ENCODE data around the gene PTPRG.

PTPRG gene

GRCh38 chr3:62167566-62168262 is 606.3 kb downstream of the PTPRG start:
- Histone ChIP-seq H4K20me1 (ENCODE audit: control insufficient read depth, insufficient read depth, low read depth, low read length) (no peaks in the 10 kb centered on the region), H3K27ac (ENCODE audit: low read depth, low read length) (no peak overlapping the region), H3K9me2 (replicated peaks; ENCODE audit: control insufficient read depth, low read length) (no peaks in the 10 kb centered on the region), H3K4me1 (ENCODE audit: control insufficient read depth, low read length) (no peaks in the 10 kb centered on the region), H3K9me3 (ENCODE audit: control insufficient read depth, insufficient read depth, low read length) (no peaks in the 10 kb centered on the region), H3K27me3 (ENCODE audit: control insufficient read depth, low read length) (0 out of 2 replicates have a peak, but pooled peaks cover 3% of the 10 kb centered on the region), H3K36me3 (ENCODE audit: control insufficient read depth, low read length) (no peaks in the 10 kb centered on the region), H3K4me2 (ENCODE audit: low read length) (no peak overlapping the region), H3K79me2 (ENCODE audit: control insufficient read depth, low read length) (no peaks in the 10 kb centered on the region), H3F3A (ENCODE audit: control insufficient read depth, insufficient read depth) (no peaks in the 10 kb centered on the region), H3K4me3 (ENCODE audit: low read length) (no peak overlapping the region)
- TF ChIP-seq EZH2phosphoT487 (IDR thresholded peaks at IDR 0.05; ENCODE audit: borderline replicate concordance, low read length) (no peak), CTCF (IDR thresholded peaks at IDR 0.05; ENCODE audit: low read depth, low read length, poor library complexity, severe bottlenecking) (no peak)

GRCh38 chr3:62168356-62168755 is 607.0 kb downstream of the PTPRG start:
- no peaks in the 10 kb centered on the region for H3K79me2 ChIP-seq (ENCODE audit: control insufficient read depth, low read length)
- no peaks in the 10 kb centered on the region for H3K9me2 ChIP-seq (replicated peaks; ENCODE audit: control insufficient read depth, low read length)
- no peak overlapping the region for H3K27ac ChIP-seq (ENCODE audit: low read depth, low read length)
- 0 out of 2 replicates have a peak, but pooled peaks cover 3% of the 10 kb centered on the region for H3K27me3 ChIP-seq (ENCODE audit: control insufficient read depth, low read length)
- no peaks in the 10 kb centered on the region for H4K20me1 ChIP-seq (ENCODE audit: control insufficient read depth, insufficient read depth, low read depth, low read length)
- no peaks in the 10 kb centered on the region for H3F3A ChIP-seq (ENCODE audit: control insufficient read depth, insufficient read depth)
- H3K4me3 ChIP-seq (ENCODE audit: low read length) = no peak overlapping the region
- no peaks in the 10 kb centered on the region for H3K36me3 ChIP-seq (ENCODE audit: control insufficient read depth, low read length)
- H3K4me2 ChIP-seq (ENCODE audit: low read length) = no peak overlapping the region
- no peak for TF ChIP-seq EZH2phosphoT487 (IDR thresholded peaks at IDR 0.05; ENCODE audit: borderline replicate concordance, low read length)
- no peak for TF ChIP-seq CTCF (IDR thresholded peaks at IDR 0.05; ENCODE audit: low read depth, low read length, poor library complexity, severe bottlenecking)
- H3K9me3 ChIP-seq (ENCODE audit: control insufficient read depth, insufficient read depth, low read length) = no peaks in the 10 kb centered on the region
- no peaks in the 10 kb centered on the region for H3K4me1 ChIP-seq (ENCODE audit: control insufficient read depth, low read length)

- H3K9me2 ChIP-seq (replicated peaks; ENCODE audit: control insufficient read depth, low read length) = no peaks in the 10 kb centered on the region
- no peaks in the 10 kb centered on the region for H3F3A ChIP-seq (ENCODE audit: control insufficient read depth, insufficient read depth)
- no peaks in the 10 kb centered on the region for H3K36me3 ChIP-seq (ENCODE audit: control insufficient read depth, low read length)
- H3K9me3 ChIP-seq (ENCODE audit: control insufficient read depth, insufficient read depth, low read length) = no peaks in the 10 kb centered on the region
- H3K4me3 ChIP-seq (ENCODE audit: low read length) = no peak overlapping the region
- H4K20me1 ChIP-seq (ENCODE audit: control insufficient read depth, insufficient read depth, low read depth, low read length) = no peaks in the 10 kb centered on the region
- no peaks in the 10 kb centered on the region for H3K4me1 ChIP-seq (ENCODE audit: control insufficient read depth, low read length)
- H3K79me2 ChIP-seq (ENCODE audit: control insufficient read depth, low read length) = no peaks in the 10 kb centered on the region
- H3K4me2 ChIP-seq (ENCODE audit: low read length) = no peak overlapping the region
- H3K27ac ChIP-seq (ENCODE audit: low read depth, low read length) = no peak overlapping the region
- H3K27me3 ChIP-seq (ENCODE audit: control insufficient read depth, low read length) = 0 out of 2 replicates have a peak, but pooled peaks cover 3% of the 10 kb centered on the region
- TF ChIP-seq EZH2phosphoT487 (IDR thresholded peaks at IDR 0.05; ENCODE audit: borderline replicate concordance, low read length) (no peak), CTCF (IDR thresholded peaks at IDR 0.05; ENCODE audit: low read depth, low read length, poor library complexity, severe bottlenecking) (no peak)
Observed at GRCh38 chr3:62169906-62170660, 608.7 kb downstream of the PTPRG start.

All from DOHH2 (cell line).